OCI-LY7 (cell line): Measurements from ENCODE around the gene TNPO2.

Experiments used
- EZH2phosphoT487 ChIP-seq: fragments of 200-600 bp; sonication (generic); IDR thresholded peaks from 2 replicates; pipeline ENCODE4 v1.6.1; 2018; ENCODE audit warnings: low read depth, borderline replicate concordance, mild to moderate bottlenecking, mixed run types, antibody characterized with exemption, low read length, moderate library complexity, mixed read lengths
- TF ChIP-seq, protein P1 (sequence below): fragments of 200-600 bp; sonication (generic); conservative IDR thresholded peaks from 2 replicates; pipeline ENCODE4 v1.5.1; 2014; ENCODE audit warnings: mild to moderate bottlenecking, antibody characterized with exemption, low read length, moderate library complexity, mixed read lengths

DNA sequence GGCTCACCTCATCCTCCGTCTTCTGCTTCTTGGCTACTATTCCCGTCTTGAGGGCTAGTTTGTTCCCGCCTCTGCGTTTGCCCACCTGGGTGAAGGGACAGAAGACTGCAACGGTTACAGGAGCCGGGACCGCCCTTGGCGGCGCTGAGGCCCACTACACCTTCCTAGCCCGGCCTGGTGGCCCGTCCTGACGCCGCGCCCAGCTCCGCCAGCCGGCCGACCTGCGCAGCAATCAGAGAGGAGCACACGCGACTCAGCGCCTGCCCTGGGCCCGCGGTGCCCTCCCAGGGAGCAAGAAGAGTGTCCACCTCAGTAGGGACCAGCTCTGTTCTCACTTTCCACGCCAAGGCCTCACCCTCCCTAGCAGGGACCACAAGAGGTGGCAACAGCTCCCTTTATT is 7.6 kb upstream of the TNPO2 start:
- TF ChIP-seq, protein P1, sequence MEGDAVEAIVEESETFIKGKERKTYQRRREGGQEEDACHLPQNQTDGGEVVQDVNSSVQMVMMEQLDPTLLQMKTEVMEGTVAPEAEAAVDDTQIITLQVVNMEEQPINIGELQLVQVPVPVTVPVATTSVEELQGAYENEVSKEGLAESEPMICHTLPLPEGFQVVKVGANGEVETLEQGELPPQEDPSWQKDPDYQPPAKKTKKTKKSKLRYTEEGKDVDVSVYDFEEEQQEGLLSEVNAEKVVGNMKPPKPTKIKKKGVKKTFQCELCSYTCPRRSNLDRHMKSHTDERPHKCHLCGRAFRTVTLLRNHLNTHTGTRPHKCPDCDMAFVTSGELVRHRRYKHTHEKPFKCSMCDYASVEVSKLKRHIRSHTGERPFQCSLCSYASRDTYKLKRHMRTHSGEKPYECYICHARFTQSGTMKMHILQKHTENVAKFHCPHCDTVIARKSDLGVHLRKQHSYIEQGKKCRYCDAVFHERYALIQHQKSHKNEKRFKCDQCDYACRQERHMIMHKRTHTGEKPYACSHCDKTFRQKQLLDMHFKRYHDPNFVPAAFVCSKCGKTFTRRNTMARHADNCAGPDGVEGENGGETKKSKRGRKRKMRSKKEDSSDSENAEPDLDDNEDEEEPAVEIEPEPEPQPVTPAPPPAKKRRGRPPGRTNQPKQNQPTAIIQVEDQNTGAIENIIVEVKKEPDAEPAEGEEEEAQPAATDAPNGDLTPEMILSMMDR = no peak
- TF ChIP-seq EZH2phosphoT487 = no peak
